ENCODE measurements around the gene GSK3B. TPM values are rescaled to one million over a fixed set of nuclear protein-coding genes. Genes with fewer than 3 reads are reported as not detected.
"Not testable (repeated sequence)": the region's sequence is repeated elsewhere in the genome, so short reads cannot be mapped to it uniquely, and the experiment has no call there.

GSK3B gene
- polyA plus RNA-seq, 1 donor from 2014 or later = 11.5 TPM

DNA sequence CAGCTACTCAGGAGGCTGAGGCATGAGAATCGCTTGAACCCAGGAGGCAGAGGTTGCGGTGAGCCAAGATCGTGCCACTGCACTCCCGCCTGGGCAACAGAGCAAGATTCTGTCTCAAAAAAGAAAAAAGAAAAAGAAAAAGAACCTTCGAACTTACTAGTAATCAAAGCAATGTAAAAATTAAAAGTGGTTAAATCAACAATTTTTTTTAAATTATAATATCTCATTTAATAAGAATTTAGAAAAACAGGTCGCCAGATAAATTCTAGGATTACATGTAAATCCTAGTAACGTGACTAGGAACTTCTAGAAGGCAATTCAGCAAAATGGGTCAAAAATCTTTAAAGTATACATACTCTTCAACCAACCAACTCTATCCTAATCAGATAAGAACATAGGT, 37.2 kb downstream of the GSK3B start:
- H3K36me3 Mint-ChIP-seq = peaks cover 3% of the 10 kb centered on the region
- H3K9me3 Mint-ChIP-seq = peaks cover 0 to 3% (median 0%) of the 10 kb centered on the region in 3 donors
- peaks cover 30 to 54% (median 44%) of the 10 kb centered on the region in 3 donors for H3K4me1 Mint-ChIP-seq
- no peak overlapping the region for H3K4me3 Mint-ChIP-seq
- no peak overlapping the region for H3K27ac Mint-ChIP-seq
- no peaks in the 10 kb centered on the region for H3K27me3 Mint-ChIP-seq

DNA sequence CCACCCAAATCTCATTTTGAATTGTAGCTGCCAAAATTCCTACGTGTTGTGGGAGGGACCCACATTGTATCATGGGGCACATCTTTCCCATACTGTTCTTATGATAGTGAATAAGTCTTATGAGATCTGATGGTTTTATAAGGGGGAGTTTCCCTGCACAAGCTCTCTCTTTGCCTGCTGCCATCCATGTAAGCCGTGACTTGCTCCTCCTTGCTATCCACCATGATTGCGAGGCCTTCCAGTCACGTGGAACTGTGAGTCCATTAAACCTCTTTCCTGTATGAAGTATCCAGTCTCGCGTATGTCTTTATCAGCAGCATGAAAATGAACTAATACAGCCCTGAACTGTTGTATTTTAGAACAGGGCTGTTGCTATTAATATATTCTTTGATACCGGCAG, 40.6 kb downstream of the GSK3B start:
- H3K27me3 Mint-ChIP-seq, H3K27ac Mint-ChIP-seq, H3K9me3 Mint-ChIP-seq, H3K36me3 Mint-ChIP-seq: not testable (repeated sequence)
- peak overlapping the region in 1 of 4 donors; percentile 36 for H3K4me3 Mint-ChIP-seq
- H3K4me1 Mint-ChIP-seq = peaks cover 43 to 63% (median 47%) of the 10 kb centered on the region in 3 donors

DNA sequence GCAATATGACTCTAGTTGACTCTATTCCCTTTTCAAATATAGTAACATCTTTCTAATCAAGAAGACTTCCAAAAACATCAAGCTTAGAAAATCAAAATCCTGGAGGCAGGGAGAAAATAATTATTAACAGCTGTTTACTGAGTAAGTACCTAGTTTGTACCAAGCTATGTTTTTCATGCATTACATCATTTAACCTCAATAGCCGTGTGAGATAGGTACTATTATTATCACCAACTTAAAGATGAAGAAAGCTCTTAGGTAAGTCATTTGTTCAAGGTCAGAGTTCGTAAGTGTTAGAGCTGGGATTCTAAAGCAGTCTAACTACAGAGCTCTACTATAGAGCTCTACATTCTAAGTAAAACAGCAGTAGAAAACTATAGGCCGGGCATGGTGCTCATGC, 41.6 kb downstream of the GSK3B start:
- peaks cover 46 to 63% (median 51%) of the 10 kb centered on the region in 3 donors for H3K4me1 Mint-ChIP-seq
- peaks cover 2% of the 10 kb centered on the region for H3K36me3 Mint-ChIP-seq

DNA sequence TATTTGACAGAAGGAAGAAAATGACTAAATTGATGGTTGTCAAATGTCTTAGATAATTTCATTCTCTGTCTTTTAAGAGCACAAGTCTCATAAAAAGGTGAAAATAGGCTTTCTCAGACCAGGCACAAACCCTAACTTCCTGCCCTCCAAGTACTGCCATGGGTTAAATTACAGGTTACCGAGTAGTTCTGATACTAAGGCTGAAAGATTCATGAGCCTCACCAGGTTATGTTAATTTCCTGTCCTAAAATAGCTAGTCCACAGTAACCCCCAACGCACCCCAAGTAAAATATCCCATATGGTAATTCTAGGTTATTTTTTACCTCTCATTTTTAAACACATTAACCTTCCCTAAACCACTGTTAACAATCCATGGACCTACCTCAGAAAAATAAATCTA, 42.0 kb downstream of the GSK3B start:
- H3K4me1 Mint-ChIP-seq = peaks cover 45 to 59% (median 51%) of the 10 kb centered on the region in 3 donors
- H3K27me3 Mint-ChIP-seq = no peaks in the 10 kb centered on the region
- peak overlapping the region in 1 of 3 donors; percentile 81 for H3K27ac Mint-ChIP-seq
- H3K9me3 Mint-ChIP-seq = peaks cover 0 to 3% (median 3%) of the 10 kb centered on the region in 3 donors
- peaks cover 4% of the 10 kb centered on the region for H3K36me3 Mint-ChIP-seq
- peak overlapping the region in 2 of 4 donors; percentile 7 to 45 for H3K4me3 Mint-ChIP-seq

More for the DNA sequence above, 41.6 kb downstream of the GSK3B start:
- Mint-ChIP-seq H3K4me3 (peak overlapping the region in 2 of 4 donors; percentile 7 to 45), H3K27me3 (no peaks in the 10 kb centered on the region), H3K9me3 (peaks cover 0 to 3% (median 0%) of the 10 kb centered on the region in 3 donors), H3K27ac (no peak overlapping the region)

DNA sequence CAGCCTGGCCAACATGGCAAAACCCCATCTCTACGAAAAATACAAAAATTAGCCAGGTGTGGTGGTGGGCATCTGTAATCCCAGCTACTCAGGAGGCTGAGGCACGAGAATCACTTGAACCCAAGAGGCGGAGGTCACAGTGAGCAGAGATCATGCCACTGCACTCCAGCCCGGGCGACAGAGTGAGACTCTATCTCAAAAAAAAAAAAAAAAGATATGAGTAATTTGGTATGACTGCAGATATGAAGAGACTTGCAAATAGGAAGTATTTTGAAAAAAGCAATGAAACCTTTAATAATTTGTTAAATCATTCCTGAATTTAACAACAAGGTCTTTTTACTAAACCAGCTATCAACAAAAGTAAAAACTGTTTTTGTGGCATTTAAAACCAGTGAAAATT, 42.7 kb downstream of the GSK3B start:
- peaks cover 45 to 59% (median 50%) of the 10 kb centered on the region in 3 donors for H3K4me1 Mint-ChIP-seq
- peak overlapping the region in 1 of 3 donors; percentile 75 for H3K27ac Mint-ChIP-seq
- peak overlapping the region in 2 of 4 donors; percentile 30 to 60 for H3K4me3 Mint-ChIP-seq
- H3K36me3 Mint-ChIP-seq, H3K27me3 Mint-ChIP-seq, H3K9me3 Mint-ChIP-seq: not testable (repeated sequence)

DNA sequence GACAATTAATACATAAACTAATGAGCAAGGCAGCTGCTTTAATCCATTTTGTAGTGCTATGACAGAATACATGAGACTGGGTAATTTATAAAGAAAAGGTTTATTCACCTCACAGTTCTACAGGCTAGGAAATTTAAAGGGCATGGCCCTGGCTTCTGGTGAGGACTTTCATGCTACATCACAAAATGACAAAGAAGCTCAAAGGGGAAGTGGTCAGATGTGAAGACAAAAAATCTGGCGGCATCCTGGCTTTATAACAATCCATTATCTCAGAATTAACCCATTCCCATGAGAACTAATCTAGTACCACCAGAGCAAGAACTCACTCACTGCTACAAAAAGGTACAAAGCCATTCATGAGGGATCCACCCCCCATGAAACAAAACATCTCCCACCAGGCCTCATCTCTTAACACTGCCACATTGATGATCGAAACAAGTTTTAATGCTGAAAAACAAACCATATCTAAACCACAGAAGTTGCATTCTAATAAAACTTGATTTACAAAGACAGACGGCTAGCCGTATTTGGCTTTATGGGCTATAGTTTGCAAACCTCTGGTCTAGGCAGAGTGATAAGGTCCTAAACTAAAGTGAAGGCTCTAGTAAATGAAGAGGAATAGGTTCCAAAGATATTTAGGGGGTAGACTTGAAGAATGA, 44.2 kb downstream of the GSK3B start:
- peaks cover 7% of the 10 kb centered on the region for H3K36me3 Mint-ChIP-seq
- no peaks in the 10 kb centered on the region for H3K27me3 Mint-ChIP-seq
- H3K4me1 Mint-ChIP-seq = peaks cover 45 to 53% (median 49%) of the 10 kb centered on the region in 3 donors
- H3K9me3 Mint-ChIP-seq = peaks cover 3 to 17% (median 3%) of the 10 kb centered on the region in 3 donors
- peak overlapping the region in 2 of 3 donors; percentile 6 to 82 for H3K27ac Mint-ChIP-seq
- H3K4me3 Mint-ChIP-seq = peak overlapping the region in 1 of 4 donors; percentile 56

DNA sequence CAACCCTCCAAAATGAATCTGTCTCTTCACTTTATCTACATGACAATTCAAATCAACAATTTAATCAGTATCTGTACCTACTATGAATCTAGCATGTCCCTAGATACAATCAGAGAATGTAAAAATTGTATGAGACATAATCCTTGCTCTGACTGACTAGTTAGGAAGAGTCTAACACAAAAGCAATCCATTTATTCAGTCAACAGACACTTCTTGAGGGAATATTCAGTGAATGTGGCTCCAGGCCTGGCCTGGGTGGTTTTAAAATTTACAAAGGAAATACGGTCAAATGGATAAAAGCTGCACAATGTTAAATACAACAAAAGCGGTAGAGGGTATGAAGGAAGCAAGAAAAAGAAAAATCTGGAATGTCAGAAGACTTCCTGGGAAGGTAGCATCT, 45.2 kb downstream of the GSK3B start:
- H3K4me3 Mint-ChIP-seq = no peak overlapping the region
- H3K4me1 Mint-ChIP-seq = peaks cover 44 to 53% (median 45%) of the 10 kb centered on the region in 3 donors
- peak overlapping the region in 1 of 3 donors; percentile 82 for H3K27ac Mint-ChIP-seq
- no peaks in the 10 kb centered on the region for H3K27me3 Mint-ChIP-seq
- peaks cover 2 to 24% (median 9%) of the 10 kb centered on the region in 3 donors for H3K9me3 Mint-ChIP-seq
- H3K36me3 Mint-ChIP-seq = peaks cover 7% of the 10 kb centered on the region

DNA sequence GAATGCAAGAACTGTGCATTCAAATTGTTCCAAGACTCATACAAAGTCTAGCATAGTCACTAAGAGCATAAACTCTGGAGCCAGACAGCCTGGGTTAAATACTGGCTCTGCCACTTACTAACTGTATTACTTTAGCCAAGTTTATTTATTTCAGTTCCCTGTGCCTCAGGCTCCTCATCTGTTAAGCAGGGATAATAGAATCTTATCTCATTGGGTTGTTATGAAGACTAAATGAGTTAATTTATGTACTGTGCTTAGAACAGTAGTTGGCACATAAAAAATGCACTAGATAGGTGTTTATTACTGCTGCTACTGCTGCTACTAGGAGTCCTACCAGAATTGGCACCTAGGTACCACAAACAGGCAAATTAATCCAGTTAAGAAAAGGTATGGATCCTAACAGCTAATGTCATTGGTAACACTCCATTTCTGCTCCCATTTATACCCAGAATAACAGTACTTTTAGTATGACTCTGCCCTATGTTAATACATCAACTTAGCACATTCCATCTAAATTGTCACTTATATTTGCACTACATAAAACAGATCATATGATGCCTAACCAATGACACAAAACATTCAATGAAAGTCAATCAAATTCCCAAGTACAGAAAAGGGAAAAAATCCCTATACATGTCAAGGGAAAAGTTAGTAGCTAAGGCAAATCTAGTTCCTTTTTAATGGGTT, 45.7 kb downstream of the GSK3B start:
- peaks cover 2 to 30% (median 12%) of the 10 kb centered on the region in 3 donors for H3K9me3 Mint-ChIP-seq
- no peak overlapping the region for H3K4me3 Mint-ChIP-seq
- peak overlapping the region in 1 of 3 donors; percentile 82 for H3K27ac Mint-ChIP-seq
- H3K4me1 Mint-ChIP-seq = peaks cover 40 to 48% (median 46%) of the 10 kb centered on the region in 3 donors
- peaks cover 6% of the 10 kb centered on the region for H3K36me3 Mint-ChIP-seq
- H3K27me3 Mint-ChIP-seq = no peaks in the 10 kb centered on the region

DNA sequence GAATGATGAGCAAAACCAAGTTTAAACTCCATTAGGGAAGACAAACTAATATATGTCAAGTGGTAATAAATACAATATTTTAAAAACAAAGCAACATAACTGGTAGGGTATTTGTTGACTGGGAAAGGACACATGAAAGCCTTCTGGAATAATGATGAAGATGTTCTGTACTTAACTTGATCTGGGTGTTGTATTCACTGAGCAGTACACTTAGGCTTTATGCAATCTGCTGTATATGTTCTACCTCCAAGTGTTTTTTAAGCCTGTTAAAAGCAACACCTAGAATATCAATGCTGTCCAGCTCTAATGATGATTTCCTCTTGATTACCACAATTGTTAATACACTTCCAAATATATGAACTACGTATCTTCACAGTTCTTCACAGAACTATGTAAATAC, 46.6 kb downstream of the GSK3B start:
- H3K4me1 Mint-ChIP-seq = peaks cover 39 to 44% (median 43%) of the 10 kb centered on the region in 3 donors
- peak overlapping the region in 1 of 4 donors; percentile 4 for H3K4me3 Mint-ChIP-seq
- H3K36me3 Mint-ChIP-seq = peaks cover 6% of the 10 kb centered on the region
- no peak overlapping the region for H3K27ac Mint-ChIP-seq
- H3K27me3 Mint-ChIP-seq = no peaks in the 10 kb centered on the region
- H3K9me3 Mint-ChIP-seq = peaks cover 4 to 33% (median 12%) of the 10 kb centered on the region in 3 donors

DNA sequence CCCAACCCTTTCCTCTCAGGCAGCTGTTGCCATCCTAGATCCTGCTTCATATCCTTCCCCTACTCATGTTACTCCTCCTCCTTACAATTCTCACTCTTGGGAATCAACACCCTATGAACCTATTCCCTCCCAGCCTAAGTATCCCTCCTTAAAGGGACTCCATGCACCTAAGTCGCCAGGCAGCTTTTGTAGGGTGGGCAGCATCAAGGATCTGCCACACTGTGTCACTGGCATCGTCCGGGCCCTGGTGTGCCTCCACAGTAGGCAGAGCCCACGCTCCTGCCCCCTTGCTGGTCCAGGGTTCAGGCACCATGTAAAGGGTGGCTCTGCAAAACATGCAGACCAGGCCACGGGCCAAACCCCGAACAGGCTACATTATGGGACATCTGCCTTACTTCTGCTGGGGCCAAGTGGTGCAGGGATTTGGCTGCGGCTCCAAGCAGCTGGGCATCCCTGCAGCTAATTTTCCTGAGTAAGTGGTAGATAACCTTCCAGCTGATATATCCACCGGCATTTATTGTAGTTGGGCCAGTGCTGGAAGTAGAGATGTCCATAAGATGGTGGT, 53.4 kb downstream of the GSK3B start:
- H3K4me3 Mint-ChIP-seq = peak overlapping the region in 2 of 4 donors; percentile 3 to 52
- peak overlapping the region in 1 of 3 donors; percentile 76 for H3K27ac Mint-ChIP-seq

DNA sequence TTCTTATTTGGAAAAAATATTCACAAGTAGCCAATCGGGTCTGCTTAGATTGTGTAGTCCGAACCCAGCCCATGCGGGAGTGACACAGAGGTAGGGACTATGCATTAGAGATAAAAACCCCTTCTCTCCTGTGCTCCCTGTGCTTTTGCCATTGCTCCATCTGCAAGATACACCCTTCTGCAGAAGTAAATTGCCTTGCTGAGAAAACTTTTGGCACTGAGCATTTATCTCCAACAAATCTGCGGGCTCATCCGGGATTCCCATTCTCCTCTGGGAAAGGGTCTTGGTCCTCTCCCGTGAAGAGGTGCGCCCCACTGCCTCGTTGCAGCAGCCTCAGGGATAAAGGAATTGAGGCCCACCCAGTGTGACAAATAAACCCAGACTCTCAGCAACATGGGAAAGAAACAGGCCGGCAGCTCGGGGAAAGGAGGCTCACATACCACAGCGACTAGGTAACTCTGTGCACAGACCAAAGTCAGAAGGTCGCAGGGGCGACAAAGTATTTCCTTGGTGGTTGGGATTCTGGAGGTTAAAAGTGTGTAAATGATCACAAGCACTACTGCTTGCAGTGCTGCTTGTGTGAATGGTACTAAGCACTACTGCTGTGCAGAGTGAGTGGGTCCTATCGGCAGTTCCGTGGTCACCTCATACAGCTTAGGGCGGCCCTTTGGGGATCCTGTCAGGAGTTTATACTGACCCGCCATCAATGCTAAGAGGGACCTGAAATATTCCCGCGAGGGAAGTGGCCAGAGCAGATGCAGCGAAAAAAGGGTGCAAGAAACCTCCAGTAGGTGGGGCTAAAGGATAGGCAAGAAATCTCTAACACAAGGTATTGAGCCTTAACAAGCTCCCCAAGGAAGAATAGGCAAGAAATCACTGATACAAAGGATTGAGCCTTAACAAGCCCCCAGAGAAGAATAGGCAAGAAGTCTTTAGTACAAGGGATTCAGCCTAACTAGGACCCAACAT, 54.3 kb downstream of the GSK3B start:
- H3K9me3 Mint-ChIP-seq = peaks cover 6 to 46% (median 20%) of the 10 kb centered on the region in 3 donors
- peaks cover 4% of the 10 kb centered on the region for H3K36me3 Mint-ChIP-seq
- peaks cover 4 to 12% (median 9%) of the 10 kb centered on the region in 3 donors for H3K4me1 Mint-ChIP-seq
- peak overlapping the region in 1 of 4 donors; percentile 51 for H3K4me3 Mint-ChIP-seq
- H3K27ac Mint-ChIP-seq = peak overlapping the region in 2 of 3 donors; percentile 55 to 63
- no peaks in the 10 kb centered on the region for H3K27me3 Mint-ChIP-seq

More for the DNA sequence above, 53.4 kb downstream of the GSK3B start:
- H3K36me3 Mint-ChIP-seq = peaks cover 8% of the 10 kb centered on the region
- peaks cover 6 to 55% (median 24%) of the 10 kb centered on the region in 3 donors for H3K9me3 Mint-ChIP-seq
- peaks cover 5 to 12% (median 10%) of the 10 kb centered on the region in 3 donors for H3K4me1 Mint-ChIP-seq
- H3K27me3 Mint-ChIP-seq = no peaks in the 10 kb centered on the region

DNA sequence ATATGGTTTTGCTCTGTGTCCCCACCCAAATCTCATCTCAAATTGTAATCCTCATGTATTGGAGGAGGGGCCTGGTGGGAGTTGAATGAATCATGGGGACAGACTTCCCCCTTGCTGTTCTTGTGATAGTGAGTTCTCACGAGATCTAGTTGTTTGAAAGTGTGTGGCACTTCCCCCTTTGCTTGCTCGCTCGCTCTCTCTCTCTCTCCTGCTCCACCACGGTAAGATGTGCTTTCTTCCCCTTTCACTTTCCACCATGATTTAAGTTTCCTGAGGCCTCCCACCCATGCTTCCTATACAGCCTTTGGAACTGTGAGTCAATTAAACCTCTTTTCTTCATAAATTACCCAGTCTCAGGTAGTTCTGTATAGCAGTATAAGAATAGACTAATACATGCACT, 60.7 kb downstream of the GSK3B start:
- peaks cover 0 to 14% (median 9%) of the 10 kb centered on the region in 3 donors for H3K9me3 Mint-ChIP-seq
- no peaks in the 10 kb centered on the region for H3K27me3 Mint-ChIP-seq
- peaks cover 17 to 34% (median 27%) of the 10 kb centered on the region in 3 donors for H3K4me1 Mint-ChIP-seq
- peak overlapping the region in 2 of 3 donors; percentile 46 to 92 for H3K27ac Mint-ChIP-seq
- H3K4me3 Mint-ChIP-seq = peak overlapping the region in 2 of 4 donors; percentile 41 to 61
- H3K36me3 Mint-ChIP-seq = peaks cover 11% of the 10 kb centered on the region

DNA sequence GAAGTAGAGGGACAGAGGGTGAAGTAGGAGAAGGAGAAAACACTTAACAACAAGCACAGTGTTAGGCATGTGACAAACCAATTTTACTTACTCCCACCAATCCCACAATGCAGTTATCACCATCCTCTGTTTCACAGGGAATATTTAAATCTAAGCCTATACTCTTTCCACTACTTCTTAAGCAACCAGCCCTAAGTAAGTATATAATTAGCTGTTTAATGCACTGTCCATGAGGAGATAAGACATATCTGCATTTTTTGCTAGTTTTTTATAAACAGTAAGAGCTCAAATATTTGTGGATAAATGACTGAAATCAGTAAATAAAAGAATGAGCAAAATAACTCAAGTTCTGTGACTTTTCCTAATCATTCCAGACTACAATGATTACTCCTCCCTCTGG, 62.7 kb downstream of the GSK3B start:
- Mint-ChIP-seq H3K36me3 (peaks cover 9% of the 10 kb centered on the region), H3K4me1 (peaks cover 21 to 37% (median 27%) of the 10 kb centered on the region in 3 donors), H3K27me3 (no peaks in the 10 kb centered on the region), H3K4me3 (no peak overlapping the region), H3K9me3 (peaks cover 0 to 14% (median 8%) of the 10 kb centered on the region in 3 donors), H3K27ac (no peak overlapping the region)

DNA sequence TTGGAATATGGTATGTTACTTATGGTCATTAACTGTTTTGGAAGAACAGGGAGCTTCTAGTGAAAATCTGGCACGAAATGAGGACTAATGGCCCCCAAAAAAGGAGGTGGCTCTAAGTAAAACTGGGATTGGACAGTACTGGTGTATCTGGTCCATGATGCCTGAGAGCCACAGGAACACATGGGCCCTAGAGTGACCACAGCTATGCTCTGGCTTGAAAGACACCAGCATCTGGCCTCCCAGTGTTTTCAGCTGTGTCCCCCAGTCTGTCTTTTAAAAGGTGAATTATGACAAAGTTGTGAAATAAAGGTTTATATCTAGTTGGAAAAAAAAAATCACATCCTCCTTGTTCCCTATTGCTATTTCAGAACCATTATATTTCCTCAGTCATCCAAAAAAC, 64.5 kb downstream of the GSK3B start:
- H3K36me3 Mint-ChIP-seq = peaks cover 9% of the 10 kb centered on the region
- no peaks in the 10 kb centered on the region for H3K27me3 Mint-ChIP-seq
- H3K27ac Mint-ChIP-seq = no peak overlapping the region
- H3K4me1 Mint-ChIP-seq = peaks cover 28 to 45% (median 38%) of the 10 kb centered on the region in 3 donors
- H3K9me3 Mint-ChIP-seq = peaks cover 0 to 14% (median 8%) of the 10 kb centered on the region in 3 donors
- peak overlapping the region in 1 of 4 donors; percentile 63 for H3K4me3 Mint-ChIP-seq

Data from IgD-negative memory B cell (primary cell).